MM.1S (cell line): ENCODE results near the gene ST6GALNAC6.

Experiments used
- DNase-seq: peaks from one replicate; pipeline ENCODE4 v3.0.0-alpha.2; 2015
- H2AFZ ChIP-seq: fragments of 300-600 bp; sonication (generic); 2 replicates; pipeline ENCODE4 v1.6.0; 2016; ENCODE audit warnings: antibody characterized with exemption, low read length
- H3F3A ChIP-seq: fragments of 300-600 bp; sonication (generic); 2 replicates; pipeline ENCODE4 v1.6.1; 2016; ENCODE audit warnings: mild to moderate bottlenecking, antibody characterized with exemption, low read length, moderate library complexity, mixed read lengths; ENCODE audit not compliant: insufficient read depth
- H3K27ac ChIP-seq: fragments of 300-600 bp; sonication (generic); 2 replicates; pipeline ENCODE4 v1.5.1; 2016; ENCODE audit warnings: mild to moderate bottlenecking, low read length
- H3K27me3 ChIP-seq: fragments of 300-600 bp; sonication (generic); replicated peaks from 2 replicates; pipeline ENCODE4 v1.6.0; 2016; ENCODE audit warnings: low read length; ENCODE audit not compliant: insufficient read depth
- H3K36me3 ChIP-seq: fragments of 300-600 bp; sonication (generic); replicated peaks from 2 replicates; pipeline ENCODE4 v1.6.1; 2016; ENCODE audit warnings: mild to moderate bottlenecking, low read length, mixed read lengths; ENCODE audit not compliant: insufficient read depth
- H3K4me1 ChIP-seq: fragments of 300-600 bp; sonication (generic); 2 replicates; pipeline ENCODE4 v1.6.1; 2016; ENCODE audit warnings: low read length, mixed read lengths
- H3K4me2 ChIP-seq: fragments of 300-600 bp; sonication (generic); 2 replicates; pipeline ENCODE4 v1.6.0; 2016; ENCODE audit warnings: low read depth, low read length
- H3K4me3 ChIP-seq: fragments of 300-600 bp; sonication (generic); 2 replicates; pipeline ENCODE4 v1.5.1; 2016; ENCODE audit warnings: low read length, mixed read lengths
- H3K79me2 ChIP-seq: fragments of 300-600 bp; sonication (generic); 2 replicates; pipeline ENCODE4 v1.6.1; 2016; ENCODE audit warnings: mixed run types, low read length, mixed read lengths
- H3K9ac ChIP-seq: fragments of 300-600 bp; sonication (generic); 2 replicates; pipeline ENCODE4 v1.6.1; 2016; ENCODE audit warnings: low read length, mixed read lengths
- H3K9me2 ChIP-seq: fragments of 300-600 bp; sonication (generic); replicated peaks from 2 replicates; pipeline ENCODE4 v1.6.1; 2016; ENCODE audit warnings: mild to moderate bottlenecking, low read length, mixed read lengths; ENCODE audit not compliant: insufficient read depth
- H3K9me3 ChIP-seq: fragments of 300-600 bp; sonication (generic); replicated peaks from 2 replicates; pipeline ENCODE4 v1.6.1; 2016; ENCODE audit warnings: mild to moderate bottlenecking, low read length, mixed read lengths; ENCODE audit not compliant: insufficient read depth
- H4K20me1 ChIP-seq: fragments of 300-600 bp; sonication (generic); 2 replicates; pipeline ENCODE4 v1.6.1; 2016; ENCODE audit warnings: mild to moderate bottlenecking, low read length, moderate library complexity, mixed read lengths; ENCODE audit not compliant: insufficient read depth
- CTCF ChIP-seq: fragments of 300-600 bp; sonication (generic); IDR thresholded peaks from 2 replicates; pipeline ENCODE4 v1.5.1; 2016; ENCODE audit warnings: antibody characterized with exemption, low read length, mixed read lengths
- EZH2 ChIP-seq: fragments of 300-600 bp; sonication (generic); optimal IDR thresholded peaks from 2 replicates; pipeline ENCODE3; 2017; ENCODE audit warnings: low read depth, mild to moderate bottlenecking, antibody characterized with exemption, low read length, mixed read lengths
- EZH2phosphoT487 ChIP-seq: fragments of 300-600 bp; sonication (generic); IDR thresholded peaks from 2 replicates; pipeline ENCODE4 v1.6.1; 2018; ENCODE audit warnings: antibody characterized with exemption, low read length

Gene ST6GALNAC6

GRCh38 chr9:127856094-127856728 lies 43.2 kb downstream of the ST6GALNAC6 start:
- Histone ChIP-seq H3K4me3 (no peak overlapping the region), H3F3A (no peaks in the 10 kb centered on the region), H3K9me3 (no peaks in the 10 kb centered on the region), H3K36me3 (no peaks in the 10 kb centered on the region), H3K9ac (no peak overlapping the region), H3K9me2 (no peaks in the 10 kb centered on the region), H3K27me3 (no peaks in the 10 kb centered on the region), H3K79me2 (no peaks in the 10 kb centered on the region), H4K20me1 (no peaks in the 10 kb centered on the region), H3K4me1 (no peaks in the 10 kb centered on the region), H2AFZ (no peak overlapping the region), H3K4me2 (no peak overlapping the region), H3K27ac (no peak overlapping the region)
- TF ChIP-seq CTCF: no peak
- TF ChIP-seq EZH2phosphoT487: no peak
- TF ChIP-seq EZH2: no peak
- DNase-seq: no peak

GRCh38 chr9:127855522-127855921 lies 43.9 kb downstream of the ST6GALNAC6 start:
- no peaks in the 10 kb centered on the region for H3K9me3 ChIP-seq
- H3K79me2 ChIP-seq: no peaks in the 10 kb centered on the region
- H3F3A ChIP-seq: no peaks in the 10 kb centered on the region
- no peak overlapping the region for H3K4me3 ChIP-seq
- H3K4me1 ChIP-seq: no peaks in the 10 kb centered on the region
- H3K9me2 ChIP-seq: no peaks in the 10 kb centered on the region
- no peaks in the 10 kb centered on the region for H4K20me1 ChIP-seq
- no peak overlapping the region for H2AFZ ChIP-seq
- H3K36me3 ChIP-seq: no peaks in the 10 kb centered on the region
- no peak overlapping the region for H3K4me2 ChIP-seq
- H3K9ac ChIP-seq: no peak overlapping the region
- no peaks in the 10 kb centered on the region for H3K27me3 ChIP-seq
- no peak overlapping the region for H3K27ac ChIP-seq
- TF ChIP-seq CTCF (no peak), EZH2phosphoT487 (no peak), EZH2 (no peak)
- DNase-seq: no peak

GRCh38 chr9:127854960-127855359 lies 44.4 kb downstream of the ST6GALNAC6 start:
- Histone ChIP-seq H3K4me3 (no peak overlapping the region), H3K9me3 (no peaks in the 10 kb centered on the region), H3K4me2 (no peak overlapping the region), H2AFZ (no peak overlapping the region), H3K9me2 (no peaks in the 10 kb centered on the region), H3K27ac (no peak overlapping the region), H3K27me3 (no peaks in the 10 kb centered on the region), H3K9ac (no peak overlapping the region), H3K36me3 (no peaks in the 10 kb centered on the region), H4K20me1 (no peaks in the 10 kb centered on the region), H3K4me1 (no peaks in the 10 kb centered on the region), H3K79me2 (no peaks in the 10 kb centered on the region), H3F3A (no peaks in the 10 kb centered on the region)
- DNase-seq: no peak
- TF ChIP-seq CTCF (no peak), EZH2phosphoT487 (no peak), EZH2 (no peak)
